ENCODE measurements around the gene DIAPH2.

DNA sequence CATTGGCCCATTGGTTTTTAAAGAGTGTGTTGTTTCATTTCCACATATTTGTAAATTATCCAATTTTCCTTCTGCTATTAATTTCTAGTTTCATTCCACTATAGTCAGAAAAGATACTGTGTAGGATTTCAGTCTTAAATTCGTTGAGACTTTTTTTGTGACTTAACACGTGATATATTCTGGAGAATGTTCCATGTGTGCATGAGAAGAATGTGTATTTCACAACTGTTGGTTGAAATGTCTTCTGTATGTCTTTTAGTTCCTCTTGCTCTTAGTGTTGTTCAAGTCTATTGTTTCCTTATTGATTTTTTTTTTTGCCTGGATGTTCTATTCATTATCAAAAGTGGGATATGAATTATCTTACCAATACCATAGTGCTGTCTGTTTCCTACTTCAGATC lies 806.0 kb downstream of the DIAPH2 start:
- TF ChIP-seq POU6F1 (CRISPR knock-in tag; IDR thresholded peaks at IDR 0.05; ENCODE audit: borderline replicate concordance, low read depth) (no peak), TOX (CRISPR knock-in tag; IDR thresholded peaks at IDR 0.05; ENCODE audit: borderline replicate concordance) (no peak), OSR1 (CRISPR knock-in tag; IDR thresholded peaks at IDR 0.05) (no peak), PPARA (CRISPR knock-in tag; IDR thresholded peaks at IDR 0.05; ENCODE audit: borderline replicate concordance) (no peak), RARB (CRISPR knock-in tag; IDR thresholded peaks at IDR 0.05) (no peak), SNAI2 (CRISPR knock-in tag; IDR thresholded peaks at IDR 0.05) (no peak), ISL1 (CRISPR knock-in tag; IDR thresholded peaks at IDR 0.05) (no peak), ZFP3 (CRISPR knock-in tag; IDR thresholded peaks at IDR 0.05) (no peak), ESRRG (CRISPR knock-in tag; IDR thresholded peaks at IDR 0.05) (no peak)
- TF ChIP-seq, protein P1, sequence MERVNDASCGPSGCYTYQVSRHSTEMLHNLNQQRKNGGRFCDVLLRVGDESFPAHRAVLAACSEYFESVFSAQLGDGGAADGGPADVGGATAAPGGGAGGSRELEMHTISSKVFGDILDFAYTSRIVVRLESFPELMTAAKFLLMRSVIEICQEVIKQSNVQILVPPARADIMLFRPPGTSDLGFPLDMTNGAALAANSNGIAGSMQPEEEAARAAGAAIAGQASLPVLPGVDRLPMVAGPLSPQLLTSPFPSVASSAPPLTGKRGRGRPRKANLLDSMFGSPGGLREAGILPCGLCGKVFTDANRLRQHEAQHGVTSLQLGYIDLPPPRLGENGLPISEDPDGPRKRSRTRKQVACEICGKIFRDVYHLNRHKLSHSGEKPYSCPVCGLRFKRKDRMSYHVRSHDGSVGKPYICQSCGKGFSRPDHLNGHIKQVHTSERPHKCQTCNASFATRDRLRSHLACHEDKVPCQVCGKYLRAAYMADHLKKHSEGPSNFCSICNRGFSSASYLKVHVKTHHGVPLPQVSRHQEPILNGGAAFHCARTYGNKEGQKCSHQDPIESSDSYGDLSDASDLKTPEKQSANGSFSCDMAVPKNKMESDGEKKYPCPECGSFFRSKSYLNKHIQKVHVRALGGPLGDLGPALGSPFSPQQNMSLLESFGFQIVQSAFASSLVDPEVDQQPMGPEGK (CRISPR knock-in tag; IDR thresholded peaks at IDR 0.05; ENCODE audit: borderline replicate concordance) = no peak
